H4 (cell line): ENCODE data around the gene ASIC3. TPM values are rescaled to one million over a fixed set of nuclear protein-coding genes. Genes with fewer than 3 reads are reported as not detected.

Source experiments
- DNase-seq: peaks from one replicate; pipeline ENCODE4 v3.0.0-alpha.2; 2015; ENCODE audit warnings: low spot score
- total RNA-seq: library from RNA; depleted of rRNA; stranded (reverse); fragments of >200 nt; shearing (Covaris generic); gene quantifications from 2 replicates; pipeline ENCODE4 v1.2.3, GENCODE V29; 2014

Gene ASIC3
- total RNA-seq, 1 experiment from 2014 or later: 0.10 TPM

DNA sequence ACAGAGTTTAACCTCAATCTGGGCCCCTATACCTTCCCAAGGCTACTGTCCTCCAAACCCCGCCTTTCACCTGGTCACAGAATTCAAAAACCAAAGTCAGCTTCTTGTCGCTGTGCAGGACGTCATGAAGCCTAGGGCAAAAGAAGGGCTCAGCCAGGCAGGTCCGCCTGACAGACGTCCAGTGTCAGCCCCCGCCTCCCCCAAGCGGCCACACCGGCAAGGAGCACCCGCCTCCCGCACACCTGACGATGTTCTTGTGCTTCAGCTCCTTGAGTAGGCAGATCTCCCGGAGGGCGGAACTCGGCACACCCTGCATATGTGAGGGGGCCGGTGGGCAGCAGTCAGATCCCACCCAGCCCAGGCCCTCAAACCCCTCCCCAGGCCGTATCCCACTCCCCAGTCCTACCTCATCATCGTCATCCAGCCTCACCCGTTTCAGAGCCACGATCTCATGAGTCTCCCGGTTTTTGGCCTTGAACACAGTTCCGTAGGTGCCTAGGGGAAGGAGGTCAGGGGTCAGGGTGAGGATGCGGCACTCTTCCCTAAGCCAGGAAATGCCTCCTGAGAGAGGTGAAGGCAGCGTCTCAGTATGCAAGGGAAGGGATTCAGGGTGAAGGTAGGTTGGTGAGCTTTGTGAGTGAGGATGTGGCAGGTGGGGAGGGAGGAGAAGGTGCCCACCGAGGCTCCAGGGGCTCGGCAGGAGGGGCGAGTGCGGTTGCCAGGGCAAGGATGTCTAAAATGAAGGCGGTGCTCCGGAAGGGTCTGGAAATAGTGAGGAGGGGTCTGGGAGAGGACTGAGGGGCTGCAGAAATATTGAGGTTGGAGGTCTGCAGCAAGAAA lies 8.6 kb downstream of the ASIC3 start:
- DNase-seq: no peak

DNA sequence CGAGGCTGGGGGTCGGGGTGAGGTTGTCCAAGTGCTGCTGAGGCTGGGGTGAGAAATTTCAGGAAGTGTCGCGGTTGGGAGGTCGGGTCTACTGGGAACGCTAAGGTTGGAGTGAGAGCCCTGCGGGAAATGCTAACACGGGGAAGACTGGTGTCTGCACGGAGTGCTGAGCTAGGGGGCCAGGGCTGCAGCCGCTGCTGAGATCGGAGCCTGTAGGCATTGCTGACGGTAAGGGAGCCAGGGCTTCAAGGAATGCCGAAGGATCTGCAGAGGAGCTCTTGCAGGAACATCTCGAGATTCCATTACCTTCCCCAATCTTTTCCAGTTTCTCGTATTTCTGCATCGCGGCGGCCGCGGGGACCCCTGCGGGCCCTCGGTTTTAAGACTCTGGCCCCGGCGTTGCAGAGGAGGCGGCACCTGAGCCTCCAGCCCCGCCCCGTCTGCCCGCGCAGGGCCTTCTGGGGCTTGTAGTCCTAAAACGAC lies 9.2 kb downstream of the ASIC3 start, which contains the start of gene CDK5:
Gene CDK5 (minus strand): TSS at position 392 of the 483 bp plus-strand sequence. CDS start 49 bp downstream, at position 343.
- DNase-seq: no peak

DNA sequence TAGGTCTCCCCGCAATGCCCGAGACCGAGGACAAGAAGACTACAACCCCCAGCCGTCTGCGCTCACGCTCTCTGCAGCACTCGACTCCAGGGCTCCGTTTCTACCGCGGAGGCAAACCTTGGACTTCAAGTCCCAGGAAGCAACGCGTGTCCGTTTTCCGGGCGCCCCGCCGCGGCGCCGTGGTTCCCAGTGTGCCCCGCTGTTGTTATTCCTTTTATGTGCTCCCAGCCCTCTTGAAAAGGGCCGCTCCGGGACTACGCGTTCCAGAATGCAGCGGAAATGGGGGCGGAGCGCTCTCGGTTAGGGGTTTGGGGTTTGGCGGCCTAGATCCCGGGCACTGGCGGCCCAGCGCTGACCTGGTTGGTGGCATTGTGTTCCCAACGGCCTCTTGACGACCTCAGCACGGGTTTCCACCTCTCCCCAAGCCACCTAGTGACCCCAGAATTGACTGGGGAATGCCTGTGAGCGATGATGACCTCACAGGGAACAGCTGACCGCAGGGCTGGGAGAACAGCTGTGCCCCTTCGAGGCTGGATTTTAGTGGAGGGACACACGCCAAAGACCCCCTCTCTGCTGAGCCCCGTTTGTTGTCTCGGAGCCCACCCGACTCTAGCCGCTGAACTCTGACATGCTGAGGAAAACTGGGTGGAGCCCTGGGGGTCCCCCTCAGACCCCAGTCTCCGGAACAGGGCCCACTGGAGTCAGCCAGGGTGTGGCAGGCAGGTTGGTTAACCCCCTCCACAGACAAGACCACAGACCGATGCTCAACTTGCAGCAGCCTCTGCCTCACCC lies 9.9 kb downstream of the ASIC3 start:
- DNase-seq: peak; percentile 99

DNA sequence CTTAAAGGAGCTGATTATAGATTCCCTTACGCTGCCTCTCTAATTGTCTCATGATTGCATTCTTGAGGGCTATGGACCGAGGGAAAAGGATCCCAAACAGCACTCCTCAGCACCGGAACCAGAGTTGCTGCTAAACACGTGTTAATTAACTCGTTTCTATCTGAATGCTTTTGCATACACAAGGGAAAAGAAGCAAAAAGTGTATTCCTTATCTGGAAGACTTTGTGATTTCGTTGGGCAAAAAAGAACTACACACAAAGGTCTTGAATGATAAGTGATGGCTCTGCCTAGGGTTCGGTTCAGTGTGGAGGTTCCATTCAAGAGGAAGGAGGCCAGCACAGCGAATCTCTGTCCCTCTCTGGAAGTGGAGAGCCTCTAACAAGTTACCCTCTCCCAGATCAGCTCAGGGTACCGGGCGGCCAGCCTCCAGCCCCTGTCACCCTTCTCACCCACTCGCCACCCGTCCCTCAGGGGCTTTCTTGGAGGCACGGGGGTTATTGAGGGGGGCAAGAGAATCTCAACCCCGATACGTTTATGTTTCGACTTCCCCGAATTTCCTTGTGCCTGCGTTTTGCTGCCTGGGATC lies 10.5 kb downstream of the ASIC3 start:
- no peak for DNase-seq

DNA sequence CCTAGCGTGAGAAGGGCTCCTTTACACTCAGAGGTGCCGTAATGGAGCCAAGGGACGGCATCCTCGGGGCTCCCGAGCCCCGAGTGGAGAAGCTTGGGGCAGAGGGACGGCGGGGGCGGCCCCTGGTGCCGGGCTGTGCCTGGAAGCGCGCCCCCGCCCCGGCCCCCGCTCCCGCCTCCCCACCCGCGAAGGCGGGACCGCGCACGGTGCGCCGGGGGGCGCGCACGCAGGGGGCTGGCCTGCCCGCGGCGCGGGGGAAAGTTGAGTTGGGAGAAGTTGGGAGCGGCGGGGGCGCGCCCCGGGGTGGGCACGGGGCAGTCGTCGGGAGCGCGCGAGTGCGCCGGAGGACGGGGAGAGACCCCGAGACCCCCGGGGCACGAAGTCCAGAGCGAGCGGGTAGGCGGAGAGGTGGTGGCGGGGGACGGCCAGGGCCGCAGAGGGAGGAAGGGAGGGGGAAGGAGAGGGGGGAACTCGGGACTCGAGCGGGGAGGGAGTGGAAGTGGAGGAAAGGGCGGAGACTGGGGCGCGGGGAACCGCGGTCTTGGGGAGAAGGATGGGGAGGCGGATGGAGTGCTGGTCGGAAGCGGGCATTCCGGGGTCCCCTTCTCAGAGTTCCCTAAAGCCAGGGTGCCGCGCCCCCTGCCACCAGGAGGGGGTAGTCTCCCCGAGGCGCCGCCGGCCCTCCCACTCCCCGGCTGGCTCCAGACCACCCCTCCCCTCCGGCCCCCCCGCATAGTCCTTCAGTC lies 11.2 kb downstream of the ASIC3 start, which contains the start of gene SLC4A2:
Gene SLC4A2 (plus strand): TSS at position 223 of the 746 bp plus-strand sequence. CDS start 2,399 bp downstream, outside the sequence.
- DNase-seq: peak; percentile 60

DNA sequence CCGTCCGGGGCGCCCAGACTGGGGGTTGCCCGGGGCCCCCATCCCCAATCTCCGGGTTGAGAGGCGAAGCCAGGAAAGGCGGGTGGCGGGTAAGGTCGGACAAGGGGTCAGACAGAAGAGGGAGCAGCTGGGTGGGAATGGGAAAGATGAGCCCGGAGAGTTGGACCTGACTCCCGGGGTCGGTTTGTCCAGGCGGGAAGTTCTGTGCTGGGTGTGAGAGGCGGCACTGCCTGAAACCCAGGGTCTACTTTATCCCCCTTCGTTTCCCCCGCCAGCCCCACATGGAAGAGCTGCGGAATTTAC lies 11.7 kb downstream of the ASIC3 start:
- DNase-seq: no peak

DNA sequence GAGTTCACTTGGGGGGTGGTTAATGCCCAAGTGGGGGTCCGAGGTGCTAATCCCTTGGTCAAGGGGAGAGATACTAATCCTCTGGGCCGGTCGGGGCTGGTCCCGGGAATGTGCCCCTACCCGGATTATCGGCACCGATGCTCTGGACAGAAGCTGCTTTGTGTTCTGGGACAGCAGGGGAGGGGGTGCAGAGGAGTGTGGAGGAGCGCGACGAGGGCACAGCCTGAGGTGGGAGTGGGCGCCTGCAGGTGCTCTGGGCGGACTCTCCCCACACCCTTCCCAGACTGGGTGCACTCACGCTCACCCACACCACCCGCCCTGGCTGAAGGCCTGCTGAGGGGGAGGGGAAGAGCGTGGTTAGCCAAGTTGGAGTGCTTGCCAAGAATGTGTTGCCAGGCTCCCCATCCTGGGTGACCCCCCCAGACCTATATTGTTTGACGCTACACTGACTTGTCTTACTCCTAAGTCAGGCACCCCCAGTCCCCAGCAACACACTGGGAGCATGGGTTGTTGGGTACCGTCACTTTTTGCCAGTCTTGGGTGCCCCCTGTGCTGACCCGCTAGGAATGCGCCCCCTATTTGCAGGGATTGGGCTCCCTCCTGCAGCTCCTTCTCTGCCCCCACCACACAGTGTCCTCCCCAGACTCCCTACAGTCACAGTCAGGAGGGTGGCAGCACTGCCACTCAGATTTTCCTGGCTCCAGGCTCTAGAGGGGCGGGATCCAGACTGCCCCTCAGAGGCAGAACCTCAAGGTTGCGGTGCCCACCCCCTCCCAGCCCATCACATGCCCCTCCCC lies 12.3 kb downstream of the ASIC3 start:
- DNase-seq: peak; percentile 58

DNA sequence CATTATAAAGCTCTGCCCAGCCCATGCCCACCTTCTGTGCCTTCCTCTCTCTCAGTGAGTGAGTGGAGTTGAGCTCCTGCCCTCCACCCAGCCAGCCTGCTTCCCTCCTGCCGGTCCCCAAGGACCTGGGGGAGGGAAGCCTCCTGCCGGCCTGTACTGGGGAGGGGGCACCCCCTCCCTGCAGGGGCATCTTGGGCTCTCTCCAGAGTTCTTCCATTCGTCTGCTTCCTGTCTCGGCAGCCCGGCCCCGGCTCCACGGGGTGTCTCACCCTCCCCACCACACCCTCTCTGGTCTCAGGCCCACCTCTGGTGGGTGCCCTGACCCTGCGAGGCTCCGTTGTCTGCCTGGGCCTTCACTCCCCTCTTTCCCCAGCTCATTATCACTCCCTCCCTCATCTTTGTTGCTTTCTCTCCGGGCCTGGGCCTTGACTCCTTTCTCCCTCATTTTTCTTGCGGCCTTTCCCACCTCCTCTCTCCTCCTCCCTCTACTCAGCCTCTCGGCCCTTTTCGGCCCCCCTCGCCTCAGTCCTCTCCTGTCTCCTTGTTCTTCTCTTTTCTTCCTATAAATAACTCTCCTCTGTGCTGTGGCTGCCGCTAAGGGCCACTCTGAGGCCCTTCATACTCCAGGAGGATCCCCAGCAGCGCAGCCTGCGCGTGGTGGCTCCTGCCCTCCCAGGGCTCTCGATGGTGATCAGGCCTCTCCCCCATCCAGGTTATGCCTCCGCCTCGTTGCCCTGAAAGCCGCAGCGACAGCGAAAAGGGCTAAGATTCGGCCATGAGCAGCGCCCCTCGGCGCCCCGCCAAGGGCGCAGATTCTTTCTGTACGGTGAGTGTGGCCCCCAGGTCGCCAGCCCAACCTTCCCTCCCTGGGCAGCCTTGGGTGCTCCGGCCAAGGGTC lies 13.1 kb downstream of the ASIC3 start:
- DNase-seq: no peak

DNA sequence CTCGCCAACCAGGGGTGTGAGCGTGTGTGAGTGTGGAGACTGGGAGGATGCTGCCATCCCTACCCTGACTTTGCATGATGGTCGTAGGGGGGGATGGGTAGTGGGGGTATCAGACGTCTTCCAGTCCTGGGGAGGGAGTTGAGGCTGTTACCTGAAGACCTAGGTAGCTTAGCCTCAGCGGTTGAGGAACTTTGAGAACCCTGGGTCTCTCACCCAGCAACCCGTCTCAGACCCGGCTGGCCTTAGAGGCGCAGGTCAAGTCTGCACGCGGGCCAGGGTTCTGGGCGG lies 13.7 kb downstream of the ASIC3 start:
- no peak for DNase-seq

DNA sequence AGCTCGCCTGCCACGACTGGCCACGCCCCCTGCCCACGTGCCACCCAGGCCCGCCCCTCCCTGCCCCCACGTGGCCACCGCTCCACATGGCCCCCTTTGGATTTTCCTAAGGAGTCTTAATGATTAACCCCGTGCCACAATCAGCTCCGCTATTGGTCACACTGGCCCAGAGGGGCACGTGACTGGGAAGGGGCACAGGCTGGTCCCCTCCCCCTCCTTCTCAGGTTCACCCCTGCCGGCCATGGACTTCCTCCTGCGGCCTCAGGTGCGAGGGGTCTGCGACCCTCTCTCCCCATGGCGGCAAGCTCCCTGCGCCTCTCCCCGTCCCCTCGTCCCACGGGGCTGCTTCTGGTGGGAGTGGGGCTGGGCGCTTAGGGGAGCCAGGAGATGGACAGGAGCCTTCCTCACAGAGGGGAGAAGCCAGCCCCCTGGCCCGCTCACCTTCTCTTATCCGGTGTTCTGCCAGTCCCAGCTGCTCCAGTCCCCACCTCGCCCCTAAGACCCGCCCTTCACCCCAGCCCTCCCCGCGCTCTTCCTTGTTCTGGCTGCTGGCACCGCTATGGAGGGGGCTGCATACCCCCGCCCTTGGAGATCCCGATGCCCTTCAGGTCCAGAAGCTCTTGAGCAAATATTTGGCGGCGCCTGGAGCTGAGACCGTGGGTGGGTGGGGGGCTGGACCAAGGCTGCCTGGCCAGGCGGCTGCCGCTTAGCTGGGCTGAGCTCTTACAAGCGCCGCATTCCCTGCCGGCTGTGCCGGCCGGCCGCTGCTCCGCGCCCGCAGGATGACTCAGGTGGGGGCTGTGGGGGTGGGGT lies 14.3 kb downstream of the ASIC3 start:
- no peak for DNase-seq

DNA sequence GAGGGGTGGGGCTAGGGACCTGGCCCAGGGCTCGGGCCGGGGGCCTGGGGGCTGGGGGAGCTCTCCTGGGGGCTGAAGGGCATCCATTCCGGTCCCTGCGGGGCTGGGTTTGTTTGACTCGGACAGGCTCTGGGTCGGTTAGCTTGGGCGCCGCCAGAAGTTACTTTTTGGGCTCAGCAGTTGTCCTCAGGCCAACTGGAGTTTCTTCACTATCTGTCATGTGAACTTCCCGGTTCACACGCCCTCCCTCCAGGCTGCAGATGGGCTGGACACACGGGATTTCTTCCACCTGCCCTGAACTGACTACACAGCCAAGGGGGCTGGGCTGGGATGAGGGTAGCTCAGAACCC lies 14.9 kb downstream of the ASIC3 start:
- no peak for DNase-seq

DNA sequence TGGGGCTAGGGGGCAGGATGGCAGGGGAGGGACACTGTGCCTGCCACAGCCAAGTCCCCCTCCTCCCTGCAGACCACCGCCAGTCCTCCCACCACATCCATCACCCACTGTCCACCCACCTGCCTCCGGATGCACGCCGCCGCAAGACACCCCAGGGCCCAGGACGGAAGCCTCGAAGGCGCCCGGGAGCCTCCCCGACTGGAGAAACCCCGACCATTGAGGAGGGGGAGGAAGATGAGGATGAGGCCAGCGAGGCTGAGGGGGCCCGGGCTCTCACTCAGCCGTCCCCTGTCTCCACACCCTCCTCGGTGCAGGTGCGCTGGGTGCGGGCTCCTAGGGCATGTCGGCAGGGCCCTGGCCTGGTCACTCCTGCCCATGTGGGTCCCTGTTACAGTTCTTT lies 16.1 kb downstream of the ASIC3 start:
- no peak for DNase-seq

DNA sequence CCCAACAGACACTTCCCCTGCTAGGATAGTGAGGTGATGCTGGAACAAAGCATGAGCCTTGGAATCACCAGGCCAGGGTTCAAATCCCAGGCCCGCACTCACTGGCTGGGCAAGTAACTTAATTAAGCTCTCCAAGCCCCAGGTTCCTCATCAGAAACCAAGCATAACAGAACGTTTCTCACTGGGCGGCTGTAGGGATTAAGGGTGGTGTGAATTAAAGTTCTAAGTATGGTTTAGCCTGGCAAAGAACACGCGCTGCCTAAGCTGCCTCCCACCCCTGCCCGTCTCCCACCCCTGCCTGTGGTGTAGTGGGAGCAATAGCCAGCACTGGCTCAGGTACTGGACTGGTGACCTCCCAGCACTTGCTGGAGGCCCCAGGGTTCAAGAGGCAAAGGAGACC lies 16.7 kb downstream of the ASIC3 start:
- DNase-seq: no peak

DNA sequence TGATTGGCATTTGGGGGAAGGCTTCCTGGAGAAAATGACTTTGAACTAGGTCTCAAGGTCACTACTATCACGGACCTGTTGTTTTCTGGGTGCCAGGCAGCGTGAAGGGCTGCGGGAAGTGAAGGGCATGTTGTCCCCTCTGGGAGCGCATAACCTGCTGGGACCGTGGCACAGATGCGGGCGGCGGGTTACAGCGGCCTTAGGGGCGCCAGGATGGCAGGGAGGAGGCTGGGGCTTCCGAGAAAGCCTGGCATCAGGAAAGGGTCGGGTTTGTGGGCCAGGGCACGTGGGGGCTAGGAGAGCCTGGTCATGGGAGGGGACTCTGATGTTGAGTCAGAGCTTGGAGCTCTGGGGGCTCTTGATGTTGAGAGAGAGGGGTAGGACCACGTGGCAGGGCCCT lies 17.2 kb downstream of the ASIC3 start:
- DNase-seq: no peak

DNA sequence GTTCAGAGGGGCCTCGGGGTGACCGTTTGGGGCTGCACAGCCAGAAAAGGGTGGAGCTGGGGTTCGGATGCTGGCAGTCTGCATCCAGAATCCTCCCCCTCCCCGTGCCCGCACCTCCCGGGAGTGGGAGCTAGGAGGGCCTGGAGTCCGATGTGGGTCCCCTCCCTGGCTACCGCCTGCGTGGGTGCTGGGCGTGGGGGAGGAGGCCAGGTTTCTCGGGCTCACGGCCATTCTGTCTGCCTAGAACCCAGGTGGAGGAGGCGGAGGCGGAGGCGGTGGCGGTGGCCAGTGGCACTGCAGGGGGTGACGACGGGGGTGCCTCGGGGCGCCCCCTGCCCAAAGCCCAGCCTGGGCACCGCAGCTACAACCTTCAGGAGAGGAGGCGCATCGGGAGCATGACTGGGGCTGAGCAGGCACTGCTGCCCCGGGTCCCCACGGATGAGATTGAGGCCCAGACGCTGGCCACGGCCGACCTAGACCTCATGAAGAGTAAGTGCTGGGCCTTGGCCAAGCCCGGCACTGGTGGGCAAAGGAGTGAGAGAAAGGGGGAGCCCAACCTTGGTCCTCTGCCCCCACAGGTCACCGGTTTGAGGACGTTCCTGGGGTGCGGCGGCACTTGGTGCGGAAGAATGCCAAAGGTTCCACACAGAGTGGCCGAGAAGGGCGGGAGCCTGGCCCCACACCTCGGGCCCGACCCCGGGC lies 18.1 kb downstream of the ASIC3 start:
- DNase-seq: no peak

DNA sequence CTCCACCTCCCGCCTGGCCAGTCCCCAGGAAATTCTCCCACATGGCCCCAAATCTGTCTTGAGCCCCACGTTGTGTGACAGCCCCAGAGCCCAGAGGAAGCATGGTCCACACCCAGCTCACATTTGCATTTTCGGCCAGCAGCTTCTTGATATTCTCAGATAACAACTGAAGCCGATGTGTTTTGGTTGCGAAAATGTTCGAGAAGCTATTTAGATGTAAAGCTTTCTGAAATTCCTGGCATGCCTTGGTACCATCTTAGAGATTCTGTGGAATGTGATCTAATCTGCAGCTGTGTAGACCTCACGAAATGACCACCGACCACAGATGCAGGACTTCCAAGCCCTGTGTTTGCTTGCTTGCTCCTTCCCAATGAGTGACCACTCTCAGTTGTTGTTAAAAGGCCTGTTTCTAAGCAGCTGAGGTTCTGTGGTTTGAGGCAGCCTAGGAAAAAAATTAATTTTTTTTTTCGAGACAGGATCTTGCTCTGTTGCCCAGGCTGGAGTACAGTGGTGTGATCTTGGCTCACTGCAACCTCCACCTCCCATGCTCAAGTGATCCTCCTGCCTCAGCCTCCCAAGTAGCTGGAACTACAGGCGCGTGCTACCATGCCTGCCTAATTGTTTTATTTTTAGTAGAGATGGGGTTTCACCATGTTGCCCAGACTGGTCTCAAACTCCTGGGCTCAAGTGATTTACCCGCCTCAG lies 19.9 kb downstream of the ASIC3 start:
- DNase-seq: no peak

DNA sequence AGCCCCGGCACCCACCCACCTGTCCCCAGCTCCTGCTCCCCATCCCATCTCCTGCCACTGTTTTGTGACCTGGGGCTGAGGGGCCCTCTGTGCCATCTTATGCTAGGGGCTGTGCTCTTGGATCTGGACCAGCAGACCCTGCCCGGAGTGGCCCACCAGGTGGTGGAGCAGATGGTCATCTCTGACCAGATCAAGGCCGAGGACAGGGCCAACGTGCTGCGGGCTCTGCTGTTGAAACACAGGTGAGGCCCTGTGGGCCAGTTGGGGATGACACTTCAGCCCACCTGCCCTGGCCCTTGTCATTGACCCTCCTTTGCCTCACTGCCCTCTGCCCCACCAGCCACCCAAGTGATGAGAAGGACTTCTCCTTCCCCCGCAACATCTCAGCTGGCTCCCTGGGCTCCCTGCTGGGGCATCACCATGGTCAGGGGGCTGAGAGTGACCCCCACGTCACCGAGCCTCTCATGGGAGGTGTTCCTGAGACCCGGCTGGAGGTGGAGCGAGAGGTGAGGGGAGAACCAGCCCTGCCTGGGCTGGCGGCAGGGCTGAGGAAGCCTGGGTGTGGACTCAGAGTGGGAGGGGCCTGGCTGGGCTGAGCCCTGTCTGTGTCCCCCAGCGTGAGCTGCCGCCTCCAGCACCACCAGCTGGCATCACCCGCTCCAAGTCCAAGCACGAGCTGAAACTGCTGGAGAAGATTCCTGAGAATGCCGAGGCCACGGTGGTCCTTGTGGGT lies 21.7 kb downstream of the ASIC3 start:
- DNase-seq: no peak
